GM18507 (cell line): ENCODE measurements around the gene ADM2.

Source experiments
- DNase-seq: peaks from one replicate; pipeline ENCODE4 v3.0.0; 2011; ENCODE audit warnings: low read depth; ENCODE audit not compliant: insufficient read length; ENCODE audit errors: extremely low spot score
- FAIRE-seq: peaks from 2 replicates; lab custom pipeline; 2011; peaks lifted over from hg19 to GRCh38; lab: Jason Lieb, UNC

Gene ADM2

GRCh38 chr22:50520826-50521453 lies 39.6 kb downstream of the ADM2 start:
- DNase-seq (no peak), FAIRE-seq (no peak)

GRCh38 chr22:50521710-50522109 lies 40.4 kb downstream of the ADM2 start:
- FAIRE-seq (no peak), DNase-seq (no peak)

GRCh38 chr22:50522208-50522805 lies 41.0 kb downstream of the ADM2 start:
- DNase-seq (no peak), FAIRE-seq (no peak)

GRCh38 chr22:50522806-50523438 lies 41.6 kb downstream of the ADM2 start:
- DNase-seq (no peak), FAIRE-seq (no peak)

- FAIRE-seq (no peak), DNase-seq (no peak)
These were observed 42.1 kb downstream of the ADM2 start for GRCh38 chr22:50523458-50523805.

- FAIRE-seq (no peak), DNase-seq (no peak)
These were observed 42.7 kb downstream of the ADM2 start for GRCh38 chr22:50523806-50524675.

- FAIRE-seq (no peak), DNase-seq (no peak)
These were observed 43.3 kb downstream of the ADM2 start for GRCh38 chr22:50524676-50525103.

- FAIRE-seq = peak; percentile 97
- DNase-seq = peak; percentile 94
These were observed 43.9 kb downstream of the ADM2 start, which contains the start of gene SCO2 for GRCh38 chr22:50525104-50525857. Gene SCO2, minus strand, starts transcription at chr22:50525598. Its CDS starts 1,187 bp downstream, at chr22:50524411.

- FAIRE-seq = no peak
- no peak for DNase-seq
These were observed 44.4 kb downstream of the ADM2 start for GRCh38 chr22:50525858-50526107.

- DNase-seq = peak; percentile 62
- FAIRE-seq = peak; percentile 82
These were observed 44.9 kb downstream of the ADM2 start for GRCh38 chr22:50526108-50526833.

GRCh38 chr22:50526834-50527801 lies 45.8 kb downstream of the ADM2 start:
- DNase-seq (no peak), FAIRE-seq (peak; percentile 97)

- FAIRE-seq (no peak), DNase-seq (no peak)
These were observed 46.8 kb downstream of the ADM2 start for GRCh38 chr22:50527921-50528681.

- no peak for FAIRE-seq
- no peak for DNase-seq
These were observed 47.5 kb downstream of the ADM2 start for GRCh38 chr22:50528682-50529415.

- FAIRE-seq = no peak
- no peak for DNase-seq
These were observed 48.1 kb downstream of the ADM2 start for GRCh38 chr22:50529416-50529896.

- DNase-seq = no peak
- peak; percentile 91 for FAIRE-seq
These were observed 48.7 kb downstream of the ADM2 start, which contains the start of gene TYMP for GRCh38 chr22:50529897-50530579. Gene TYMP, minus strand, starts transcription at chr22:50530012. Its CDS starts 303 bp downstream, at chr22:50529709.

GRCh38 chr22:50530580-50530876 lies 49.2 kb downstream of the ADM2 start:
- no peak for FAIRE-seq
- no peak for DNase-seq
